Kidney epithelial cell (primary cell): ENCODE results near the gene KCNK4. TPM values are rescaled to one million over a fixed set of nuclear protein-coding genes. Genes with fewer than 3 reads are reported as not detected.
A peak's percentile ranks its signal among the peaks of the same experiment; 100 is the strongest.

Source experiments
- DNase-seq: peaks from one replicate; pipeline ENCODE4 v3.0.0-alpha.2; 2010; ENCODE audit warnings: low read depth
- H3K27me3 ChIP-seq: 2 replicates; pipeline ENCODE4 v1.6.0; 2011; ENCODE audit warnings: low read length; ENCODE audit not compliant: control insufficient read depth, insufficient read depth
- H3K36me3 ChIP-seq: 2 replicates; pipeline ENCODE4 v1.5.1; 2011; ENCODE audit warnings: low read length; ENCODE audit not compliant: control insufficient read depth, insufficient read depth
- H3K4me3 ChIP-seq: 2 replicates; pipeline ENCODE4 v1.5.1; 2011; ENCODE audit warnings: low read depth, mild to moderate bottlenecking, control low read depth, low read length
- CTCF ChIP-seq: IDR thresholded peaks from 2 replicates; pipeline ENCODE4 v1.5.1; 2011; ENCODE audit warnings: mild to moderate bottlenecking, moderate library complexity, low read length, control low read depth, inconsistent platforms; ENCODE audit not compliant: insufficient read depth, poor library complexity, severe bottlenecking
- total RNA-seq: library from RNA; depleted of rRNA; stranded (reverse); fragments of >200 nt; gene quantifications from 2 replicates; pipeline ENCODE4 v1.2.3, GENCODE V29; 2015

Gene KCNK4
- total RNA-seq, 1 donor from 2014 or later: not detected

DNA sequence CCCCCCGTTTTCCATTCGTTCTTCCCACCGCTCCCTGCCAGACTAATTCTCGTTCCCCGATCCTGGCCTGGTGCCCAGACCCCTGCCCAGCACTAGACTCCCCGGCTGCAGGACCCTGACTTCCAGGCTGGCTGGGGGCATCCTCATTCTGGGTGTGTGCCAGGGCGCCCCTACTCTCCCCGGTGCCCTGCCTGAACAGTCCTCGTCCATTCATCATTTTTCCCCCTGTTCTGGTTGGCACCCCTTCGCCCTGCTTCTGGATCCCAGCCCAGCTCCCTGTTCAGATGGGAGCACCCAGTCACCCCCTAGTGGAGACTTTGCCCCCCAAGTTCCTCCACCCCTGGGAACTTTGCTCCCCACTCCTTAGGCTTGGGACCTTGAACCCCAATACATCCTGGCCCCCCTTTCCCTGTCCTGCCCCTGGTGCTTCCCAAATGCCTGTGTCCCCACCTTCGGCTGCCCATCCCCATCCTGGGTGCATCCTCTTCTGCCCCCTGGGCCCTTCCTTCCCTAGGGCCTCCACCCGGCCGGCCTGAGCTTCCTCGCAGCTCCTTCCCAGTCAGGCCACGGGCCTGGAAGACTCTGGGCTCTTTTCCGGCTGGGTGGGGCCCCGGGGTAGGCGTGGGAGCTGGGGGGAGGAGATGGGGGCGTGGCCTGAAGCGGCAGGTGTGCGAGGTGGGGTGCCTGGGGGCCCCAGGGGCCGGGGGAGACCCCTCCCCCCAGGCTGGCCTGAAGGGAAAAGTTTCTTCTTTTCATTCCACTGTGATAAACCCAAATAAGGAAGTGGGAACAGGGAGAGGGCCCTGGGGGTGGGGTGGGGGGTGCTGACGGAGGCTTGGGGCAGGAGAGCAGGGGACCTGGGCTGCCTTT is 38.9 kb upstream of the KCNK4 start:
- DNase-seq: no peak
- TF ChIP-seq CTCF: peak; percentile 38
- Histone ChIP-seq H3K36me3 (peaks cover 2% of the 10 kb centered on the region), H3K27me3 (no peaks in the 10 kb centered on the region), H3K4me3 (peak overlapping the region; percentile 77)

- Histone ChIP-seq H3K4me3 (no peak overlapping the region), H3K36me3 (peaks cover 2% of the 10 kb centered on the region)
These were observed 38.1 kb upstream of the KCNK4 start for GRCh38 chr11:64253043-64253442.

GRCh38 chr11:64253481-64253880 is 37.6 kb upstream of the KCNK4 start:
- DNase-seq: no peak
- H3K27me3 ChIP-seq: no peaks in the 10 kb centered on the region
- no peak overlapping the region for H3K4me3 ChIP-seq

More at GRCh38 chr11:64253043-64253442, 38.1 kb upstream of the KCNK4 start:
- H3K27me3 ChIP-seq: no peaks in the 10 kb centered on the region
- DNase-seq: no peak
- no peak for TF ChIP-seq CTCF

DNA sequence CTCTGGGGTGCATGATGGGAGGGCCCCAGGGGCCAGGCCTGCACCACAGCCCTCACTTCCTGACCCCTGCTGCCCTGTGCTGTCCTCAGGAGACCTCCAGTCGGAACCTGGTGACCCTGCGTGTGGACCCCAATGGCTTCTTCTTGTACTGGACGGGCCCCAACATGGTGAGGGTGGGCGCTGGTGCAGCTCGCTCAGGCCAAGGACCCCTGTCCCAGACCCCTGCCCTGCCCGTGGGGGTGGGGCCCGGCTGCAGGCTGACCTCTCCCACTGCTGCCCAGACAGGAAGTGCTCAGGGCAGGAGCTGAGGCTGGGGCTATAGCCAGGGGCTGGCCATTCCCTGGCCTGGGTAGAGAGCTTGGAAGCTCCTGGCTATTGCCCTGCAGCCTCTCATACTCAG is 36.8 kb upstream of the KCNK4 start:
- no peak for DNase-seq
- TF ChIP-seq CTCF: no peak
- no peaks in the 10 kb centered on the region for H3K27me3 ChIP-seq
- H3K36me3 ChIP-seq: peaks cover 2% of the 10 kb centered on the region
- no peak overlapping the region for H3K4me3 ChIP-seq

More at GRCh38 chr11:64253481-64253880, 37.6 kb upstream of the KCNK4 start:
- peaks cover 2% of the 10 kb centered on the region for H3K36me3 ChIP-seq
- no peak for TF ChIP-seq CTCF

GRCh38 chr11:64255135-64256128 is 35.7 kb upstream of the KCNK4 start:
- DNase-seq: no peak
- H3K36me3 ChIP-seq: peaks cover 2% of the 10 kb centered on the region
- H3K27me3 ChIP-seq: no peaks in the 10 kb centered on the region
- no peak overlapping the region for H3K4me3 ChIP-seq
- TF ChIP-seq CTCF: no peak
